HG02623 (cell line): Measurements from ENCODE around the gene COL4A2.

Experiments
- ATAC-seq: cut with Tn5 transposase; IDR thresholded peaks from one replicate; pipeline ENCODE4 v1.9.1; 2021; ENCODE audit warnings: moderate library complexity; ENCODE audit not compliant: unreplicated experiment

The COL4A2 gene

GRCh38 chr13:110306960-110307766, at the start of gene COL4A2, which contains the start of gene COL4A1:
Gene COL4A2, plus strand, starts transcription at chr13:110307284. Its CDS starts 620 bp downstream, at chr13:110307904.
Gene COL4A1, minus strand, starts transcription at chr13:110307157. Its CDS starts 130 bp downstream, at chr13:110307027.
- ATAC-seq, result no peak

- no peak for ATAC-seq
Measured at GRCh38 chr13:110257408-110257807, 49.7 kb upstream of the COL4A2 start.

DNA sequence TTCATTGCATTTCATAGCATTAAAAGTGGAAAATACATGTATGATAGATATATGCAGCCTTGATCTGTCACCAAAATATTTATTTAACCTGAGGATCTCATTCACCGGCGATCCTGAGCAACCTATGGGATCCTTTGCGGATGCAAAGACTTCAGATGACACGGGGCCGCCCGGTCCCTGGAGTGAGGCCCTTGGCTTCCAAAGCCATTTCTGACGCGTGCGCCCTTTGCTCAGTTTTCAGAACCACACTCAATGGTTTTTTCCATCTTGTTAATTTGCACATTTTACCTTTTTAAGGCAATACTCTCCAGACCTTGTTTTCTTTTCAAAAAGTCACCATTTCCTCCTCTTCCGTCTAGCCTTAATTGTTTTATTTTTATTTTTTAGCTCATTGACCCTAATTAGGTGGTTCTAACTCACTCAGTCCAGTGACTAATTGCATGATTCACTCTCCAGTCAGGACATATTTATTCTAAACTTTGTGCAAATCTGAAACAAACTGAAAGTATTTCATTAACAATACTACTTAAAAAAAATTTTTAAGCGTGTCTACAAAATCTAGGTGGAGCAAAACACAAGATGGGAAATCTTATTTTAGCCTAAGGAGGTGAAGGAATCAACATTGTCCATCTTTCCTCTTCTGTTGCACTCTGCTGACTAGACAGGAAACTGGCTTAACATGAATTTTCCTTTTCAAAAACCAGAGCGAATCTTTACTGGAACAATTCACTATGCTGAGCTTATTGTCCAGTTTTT, 48.0 kb upstream of the COL4A2 start:
- ATAC-seq, result no peak

GRCh38 chr13:110259651-110260050, 47.4 kb upstream of the COL4A2 start:
- no peak for ATAC-seq

- ATAC-seq, result no peak
Measured at GRCh38 chr13:110261166-110262081, 45.7 kb upstream of the COL4A2 start.

DNA sequence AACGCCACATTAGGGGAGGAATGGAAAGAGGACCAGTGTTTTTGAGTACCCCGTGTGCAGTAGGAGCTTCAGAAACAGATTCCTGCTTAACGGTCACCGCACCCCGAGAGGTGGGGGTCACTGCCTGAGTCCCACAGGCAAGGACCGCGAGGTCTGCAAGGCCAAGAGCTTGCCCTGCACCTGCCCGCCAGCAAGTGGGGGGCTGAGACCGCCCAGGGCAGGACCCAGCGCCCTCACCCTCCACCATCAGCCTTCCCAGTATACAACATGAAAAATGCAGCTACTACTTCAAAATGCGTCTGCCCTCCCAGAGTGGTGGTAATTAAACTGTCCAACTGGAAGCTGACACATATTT, 45.0 kb upstream of the COL4A2 start:
- no peak for ATAC-seq

GRCh38 chr13:110262508-110263291, 44.4 kb upstream of the COL4A2 start:
- no peak for ATAC-seq

GRCh38 chr13:110263404-110263803, 43.7 kb upstream of the COL4A2 start:
- ATAC-seq, result no peak

DNA sequence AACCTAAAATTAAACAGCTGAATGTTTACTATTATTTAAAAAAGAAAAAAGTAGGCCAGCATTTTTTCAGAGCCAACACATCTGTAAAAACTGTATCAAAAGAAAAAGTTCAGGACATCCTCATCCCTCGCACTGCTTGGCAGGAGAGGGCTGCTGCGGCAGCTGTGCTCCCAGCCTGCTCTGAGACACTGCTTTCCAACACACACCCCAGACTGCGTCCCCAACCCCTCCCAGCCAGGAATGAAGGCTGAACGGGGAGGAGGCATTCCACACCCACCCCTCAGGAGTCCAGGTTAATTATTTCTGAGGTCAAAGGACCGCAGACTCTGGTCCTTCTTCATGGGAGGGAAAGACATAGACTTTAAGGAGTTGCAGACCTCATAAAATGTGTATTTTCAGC, 43.2 kb upstream of the COL4A2 start:
- ATAC-seq, result no peak

GRCh38 chr13:110264685-110265275, 42.3 kb upstream of the COL4A2 start:
- ATAC-seq, result no peak

- ATAC-seq, result no peak
Measured at GRCh38 chr13:110265341-110265681, 41.8 kb upstream of the COL4A2 start.

- ATAC-seq, result no peak
Measured at GRCh38 chr13:110265682-110266430, 41.2 kb upstream of the COL4A2 start.

- no peak for ATAC-seq
Measured at GRCh38 chr13:110266431-110266809, 40.7 kb upstream of the COL4A2 start.

GRCh38 chr13:110266983-110267382, 40.1 kb upstream of the COL4A2 start:
- ATAC-seq, result no peak

DNA sequence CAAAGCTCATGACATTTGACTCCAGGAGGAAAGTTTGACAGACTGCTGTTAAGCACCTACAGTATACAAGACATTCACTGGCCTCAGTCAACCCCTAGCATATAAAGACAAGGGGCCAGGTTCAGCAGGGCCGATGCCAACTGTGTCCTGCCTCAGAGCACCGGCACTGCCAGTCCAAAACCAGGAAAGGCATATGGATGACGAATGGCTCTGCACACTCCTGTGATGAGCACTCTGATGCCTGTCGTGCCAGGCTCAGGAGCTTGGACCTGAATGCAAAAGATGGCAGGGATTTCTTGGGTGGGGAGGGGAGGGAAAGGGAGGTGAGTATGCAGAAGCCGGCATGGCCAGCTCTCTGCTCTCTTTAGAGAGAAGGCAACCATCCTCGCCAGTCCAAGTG, 39.0 kb upstream of the COL4A2 start:
- no peak for ATAC-seq

DNA sequence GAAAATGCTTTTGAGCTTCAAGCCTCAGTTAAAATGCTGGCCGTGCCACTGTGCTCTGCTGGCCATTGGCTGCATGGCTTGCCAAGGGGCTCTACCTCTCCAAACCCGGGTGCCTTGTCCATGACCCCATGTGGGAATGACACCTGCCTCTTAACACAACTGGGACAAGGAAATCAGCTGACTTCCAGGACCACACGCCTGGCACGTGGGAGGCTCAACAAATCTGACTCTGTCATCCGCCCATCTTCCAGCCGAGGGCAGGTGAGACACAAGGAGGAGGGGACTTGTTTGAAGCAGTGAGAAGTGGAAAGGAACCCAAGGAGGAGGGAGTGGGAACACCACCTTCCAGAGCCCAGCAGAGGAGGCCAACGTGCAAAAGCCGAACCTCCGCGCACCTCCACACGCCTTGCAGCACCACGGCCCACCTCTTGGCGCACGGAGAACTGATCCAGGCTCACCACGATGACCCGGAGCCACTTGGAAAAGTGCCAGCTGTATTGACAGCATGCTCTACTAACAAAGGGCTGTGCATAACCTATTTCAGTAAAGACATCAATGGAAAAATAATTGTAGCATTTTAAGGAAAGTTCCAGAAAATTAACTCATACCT, 38.4 kb upstream of the COL4A2 start:
- ATAC-seq, result no peak

DNA sequence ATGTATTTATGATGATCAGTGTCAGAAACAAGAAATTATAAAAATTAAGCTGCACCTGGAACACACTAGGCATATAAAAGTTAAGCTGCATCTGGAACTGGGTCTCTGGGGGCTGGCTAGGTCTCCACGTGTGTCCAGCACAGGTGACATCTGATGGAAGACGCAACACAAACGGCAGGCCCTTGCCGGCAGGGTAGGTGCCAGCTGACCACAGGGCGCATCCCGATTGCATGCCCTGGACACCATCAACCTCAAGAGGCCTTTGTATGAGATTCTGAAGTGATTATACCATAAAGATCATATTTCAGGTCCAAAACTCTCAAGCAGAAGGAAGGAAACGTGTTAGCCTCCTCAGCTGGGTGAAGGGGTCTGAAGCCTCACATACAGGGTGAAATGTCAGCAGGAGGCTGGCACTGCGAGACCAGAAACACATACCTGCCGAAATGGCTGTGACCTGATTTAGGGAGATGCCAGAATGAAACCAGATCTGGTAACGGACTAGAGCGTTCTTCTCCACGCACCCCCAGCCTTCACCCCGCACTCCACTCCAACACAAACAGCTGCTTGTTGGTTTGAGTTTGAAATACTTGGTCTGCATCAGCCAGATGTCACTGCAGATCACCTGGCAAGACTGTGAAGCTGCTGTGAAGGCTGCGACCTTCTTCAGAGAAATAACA, 37.4 kb upstream of the COL4A2 start:
- ATAC-seq, result no peak

DNA sequence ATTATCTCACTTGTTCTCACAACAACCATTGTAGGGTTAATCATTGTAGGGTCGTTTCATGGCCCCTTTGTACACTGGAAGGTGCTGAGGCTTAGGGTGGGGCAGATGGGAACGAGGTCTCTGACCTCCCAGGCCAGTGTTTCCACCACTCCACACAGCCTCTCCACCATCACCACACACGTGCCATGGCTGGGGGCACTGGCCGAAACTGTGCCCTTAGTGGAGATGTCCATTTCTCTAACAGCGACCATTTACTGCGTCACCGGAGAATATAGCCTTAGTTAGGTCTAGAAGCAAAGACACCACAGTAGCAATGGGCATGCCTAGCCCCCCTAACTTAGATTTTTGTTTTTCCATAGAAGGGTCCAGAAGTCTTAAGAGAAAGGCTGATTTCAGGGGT, 36.6 kb upstream of the COL4A2 start:
- no peak for ATAC-seq
